Smooth muscle cell (in vitro differentiated cells): ENCODE results near the gene KLHL18. TPM values are rescaled to one million over a fixed set of nuclear protein-coding genes. Genes with fewer than 3 reads are reported as not detected.

Experiments
- DNase-seq: peaks from one replicate; lab custom pipeline; 2025; ENCODE audit not compliant: unreplicated experiment; lab: John Stamatoyannopoulos, UW
- H2AFZ ChIP-seq: fragments of 200-600 bp; sonication (generic); 2 replicates; pipeline ENCODE4 v1.6.0; 2016; ENCODE audit warnings: antibody characterized with exemption, low read depth, mild to moderate bottlenecking
- H3F3A ChIP-seq: fragments of 200-600 bp; sonication (generic); 2 replicates; pipeline ENCODE4 v1.6.0; 2017; ENCODE audit warnings: antibody characterized with exemption, low read depth
- H3K27ac ChIP-seq: fragments of 200-600 bp; sonication (generic); 2 replicates; pipeline ENCODE4 v1.5.1; 2016; ENCODE audit warnings: low read depth, mild to moderate bottlenecking
- H3K27me3 ChIP-seq: fragments of 200-600 bp; sonication (generic); 2 replicates; pipeline ENCODE4 v1.6.1; 2016; ENCODE audit warnings: low read depth, mild to moderate bottlenecking
- H3K36me3 ChIP-seq: fragments of 200-600 bp; sonication (generic); 2 replicates; pipeline ENCODE4 v1.5.1; 2016; ENCODE audit warnings: low read depth
- H3K4me1 ChIP-seq: fragments of 200-600 bp; sonication (generic); 2 replicates; pipeline ENCODE4 v1.5.1; 2016; ENCODE audit warnings: low read depth
- H3K4me2 ChIP-seq: fragments of 200-600 bp; sonication (generic); 2 replicates; pipeline ENCODE4 v1.6.0; 2016; ENCODE audit warnings: mild to moderate bottlenecking
- H3K4me3 ChIP-seq: fragments of 200-600 bp; sonication (generic); 2 replicates; pipeline ENCODE4 v1.5.1; 2016; ENCODE audit warnings: mild to moderate bottlenecking
- H3K79me2 ChIP-seq: fragments of 200-600 bp; sonication (generic); 2 replicates; pipeline ENCODE4 v1.6.0; 2016; ENCODE audit warnings: low read depth, mild to moderate bottlenecking
- H3K9ac ChIP-seq: fragments of 200-600 bp; sonication (generic); 2 replicates; pipeline ENCODE4 v1.6.0; 2016; ENCODE audit warnings: low read depth
- H3K9me3 ChIP-seq: fragments of 200-600 bp; sonication (generic); replicated peaks from 2 replicates; pipeline ENCODE4 v1.5.1; 2016; ENCODE audit warnings: low read depth
- H4K20me1 ChIP-seq: fragments of 200-600 bp; sonication (generic); 2 replicates; pipeline ENCODE4 v1.6.0; 2016; ENCODE audit warnings: low read depth
- WGBS: methylation state at CpG from one replicate; pipeline ENCODE4 v1.1.7; 2016; ENCODE audit warnings: low lambda C conversion rate; 5-methylcytosine and 5-hydroxymethylcytosine counted together
- polyA plus RNA-seq: library from polyadenylated mRNA; unstranded; fragments of >200 nt; fragmentation: Nextera tagmentation; extraction: Ambion mirVana; gene quantifications from 2 replicates; pipeline ENCODE4 v1.2.1, GENCODE V29; 2016
- total RNA-seq: library from RNA; depleted of rRNA; stranded (reverse); fragments of >200 nt; gene quantifications from 2 replicates; pipeline ENCODE4 v1.2.3, GENCODE V29; 2014
- TF ChIP-seq, protein P1 (sequence below): fragments of 200-600 bp; sonication (generic); IDR thresholded peaks from 2 replicates; pipeline ENCODE4 v1.5.1; 2017; ENCODE audit warnings: borderline replicate concordance, mild to moderate bottlenecking, antibody characterized with exemption; ENCODE audit not compliant: insufficient read depth, poor library complexity, severe bottlenecking

The KLHL18 gene
- total and polyA plus RNA-seq, 2 experiments from 2014 or later, result 17.6 to 17.8 TPM

- DNase-seq, result no peak
- TF ChIP-seq, protein P1, sequence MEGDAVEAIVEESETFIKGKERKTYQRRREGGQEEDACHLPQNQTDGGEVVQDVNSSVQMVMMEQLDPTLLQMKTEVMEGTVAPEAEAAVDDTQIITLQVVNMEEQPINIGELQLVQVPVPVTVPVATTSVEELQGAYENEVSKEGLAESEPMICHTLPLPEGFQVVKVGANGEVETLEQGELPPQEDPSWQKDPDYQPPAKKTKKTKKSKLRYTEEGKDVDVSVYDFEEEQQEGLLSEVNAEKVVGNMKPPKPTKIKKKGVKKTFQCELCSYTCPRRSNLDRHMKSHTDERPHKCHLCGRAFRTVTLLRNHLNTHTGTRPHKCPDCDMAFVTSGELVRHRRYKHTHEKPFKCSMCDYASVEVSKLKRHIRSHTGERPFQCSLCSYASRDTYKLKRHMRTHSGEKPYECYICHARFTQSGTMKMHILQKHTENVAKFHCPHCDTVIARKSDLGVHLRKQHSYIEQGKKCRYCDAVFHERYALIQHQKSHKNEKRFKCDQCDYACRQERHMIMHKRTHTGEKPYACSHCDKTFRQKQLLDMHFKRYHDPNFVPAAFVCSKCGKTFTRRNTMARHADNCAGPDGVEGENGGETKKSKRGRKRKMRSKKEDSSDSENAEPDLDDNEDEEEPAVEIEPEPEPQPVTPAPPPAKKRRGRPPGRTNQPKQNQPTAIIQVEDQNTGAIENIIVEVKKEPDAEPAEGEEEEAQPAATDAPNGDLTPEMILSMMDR, result no peak
- H3K36me3 ChIP-seq, result no peaks in the 10 kb centered on the region
- no peak overlapping the region for H3K27ac ChIP-seq
- H4K20me1 ChIP-seq, result no peaks in the 10 kb centered on the region
- H3K4me1 ChIP-seq, result peaks cover 2% of the 10 kb centered on the region
- no peaks in the 10 kb centered on the region for H3K9me3 ChIP-seq
- no peaks in the 10 kb centered on the region for H3K27me3 ChIP-seq
- no peak overlapping the region for H3K9ac ChIP-seq
- WGBS, result 97% methylated on average over 4 of the region's 4 CpGs
- no peak overlapping the region for H2AFZ ChIP-seq
- H3K4me3 ChIP-seq, result no peak overlapping the region
- no peaks in the 10 kb centered on the region for H3K79me2 ChIP-seq
- H3K4me2 ChIP-seq, result no peak overlapping the region
- H3F3A ChIP-seq, result peaks cover 7% of the 10 kb centered on the region
Measured at GRCh38 chr3:47270526-47270925, 12.2 kb upstream of the KLHL18 start.

DNA sequence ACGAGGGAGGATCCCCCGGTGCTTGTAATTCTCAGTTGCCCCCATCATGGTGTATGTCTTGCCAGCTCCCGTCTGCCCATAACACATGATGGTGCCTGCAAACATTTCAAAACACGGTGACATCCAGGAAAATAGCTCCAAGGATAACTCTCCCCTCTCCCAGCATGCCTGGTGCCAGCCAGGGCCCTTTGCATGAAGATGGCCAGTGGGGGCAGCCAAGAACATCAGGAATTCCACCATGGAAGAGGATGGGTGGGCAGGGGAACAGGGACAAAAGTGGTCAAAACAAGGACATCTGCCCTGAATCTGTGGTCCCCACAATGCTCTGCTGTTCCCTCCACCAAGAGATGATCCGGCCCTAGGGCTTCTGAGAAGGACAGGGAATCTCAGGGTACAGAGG lies 9.2 kb upstream of the KLHL18 start:
- no peaks in the 10 kb centered on the region for H3K9me3 ChIP-seq
- no peak for DNase-seq
- H3K36me3 ChIP-seq, result no peaks in the 10 kb centered on the region
- no peaks in the 10 kb centered on the region for H4K20me1 ChIP-seq
- TF ChIP-seq, protein P1, result no peak
- H3K4me3 ChIP-seq, result no peak overlapping the region
- no peaks in the 10 kb centered on the region for H3K79me2 ChIP-seq
- H3F3A ChIP-seq, result no peaks in the 10 kb centered on the region
- no peak overlapping the region for H3K4me2 ChIP-seq
- H3K27me3 ChIP-seq, result no peaks in the 10 kb centered on the region
- no peak overlapping the region for H3K27ac ChIP-seq
- 95% methylated on average over 5 of the region's 5 CpGs for WGBS
- no peaks in the 10 kb centered on the region for H3K4me1 ChIP-seq
- no peak overlapping the region for H2AFZ ChIP-seq
- no peak overlapping the region for H3K9ac ChIP-seq

- H3K79me2 ChIP-seq, result no peaks in the 10 kb centered on the region
- H3K4me3 ChIP-seq, result no peak overlapping the region
- H3K9me3 ChIP-seq, result no peaks in the 10 kb centered on the region
- no peaks in the 10 kb centered on the region for H4K20me1 ChIP-seq
- H3K27ac ChIP-seq, result no peak overlapping the region
- no peak for DNase-seq
- H3K9ac ChIP-seq, result no peak overlapping the region
- no peaks in the 10 kb centered on the region for H3F3A ChIP-seq
- no peak overlapping the region for H2AFZ ChIP-seq
- H3K4me1 ChIP-seq, result no peaks in the 10 kb centered on the region
- no peaks in the 10 kb centered on the region for H3K36me3 ChIP-seq
- no peak overlapping the region for H3K4me2 ChIP-seq
- TF ChIP-seq, protein P1, result no peak
- 98% methylated on average over 2 of the region's 2 CpGs for WGBS
- H3K27me3 ChIP-seq, result no peaks in the 10 kb centered on the region
Measured at GRCh38 chr3:47274652-47275051, 8.1 kb upstream of the KLHL18 start.

GRCh38 chr3:47276558-47276957 lies 6.2 kb upstream of the KLHL18 start:
- Histone ChIP-seq H3K27ac (no peak overlapping the region), H3K36me3 (no peaks in the 10 kb centered on the region), H4K20me1 (no peaks in the 10 kb centered on the region), H3K4me2 (no peak overlapping the region), H3K9me3 (no peaks in the 10 kb centered on the region), H3K9ac (no peak overlapping the region), H3K79me2 (no peaks in the 10 kb centered on the region), H3K4me1 (no peaks in the 10 kb centered on the region), H2AFZ (no peak overlapping the region), H3K4me3 (no peak overlapping the region), H3F3A (no peaks in the 10 kb centered on the region), H3K27me3 (no peaks in the 10 kb centered on the region)
- DNase-seq, result no peak
- 90% methylated on average over 4 of the region's 4 CpGs for WGBS
- TF ChIP-seq, protein P1, result no peak
